CD4-positive, alpha-beta T cell (primary cell): ENCODE results near the gene SHISA3. TPM values are rescaled to one million over a fixed set of nuclear protein-coding genes. Genes with fewer than 3 reads are reported as not detected.

ENCODE experiments used
- ATAC-seq: fragments of 200-7000 bp; cut with Tn5 transposase; one replicate; pipeline ENCODE4 v1.10.0; 2022; ENCODE audit warnings: mild to moderate bottlenecking; ENCODE audit not compliant: poor library complexity
- CTCF ChIA-PET: fragments of 350-600 bp; sonication (Branson Sonifier 250); formaldehyde crosslinking; loops from one replicate; lab custom pipeline; 2021; ENCODE audit warnings: antibody characterized with exemption, inconsistent platforms; lab: Charles Lee
- POLR2A ChIA-PET: fragments of 350-600 bp; sonication (Branson Sonifier 250); formaldehyde crosslinking; loops from one replicate; lab custom pipeline; 2021; ENCODE audit warnings: antibody characterized with exemption, inconsistent platforms; lab: Charles Lee
- DNase-seq, 14 experiments: peaks; one replicate each; pipeline ENCODE4 v3.0.0-alpha.2; 2013 to 2020; ENCODE audit warnings: mixed read lengths in 2 of 14
- H3K27ac ChIP-seq, 2 donors: one replicate each; pipeline versions ENCODE4 v1.5.1 to v1.7.0; 2013; ENCODE audit warnings: low read length in 2 of 2, low read depth in 1 of 2, mild to moderate bottlenecking in 1 of 2
- H3K27me3 ChIP-seq, 2 experiments: 1 replicate in 1 of 2; 2 replicates in 1 of 2; pipeline versions ENCODE4 v1.6.1 to v1.7.0; 2013; ENCODE audit warnings: low read length in 2 of 2, control low read depth in 1 of 2, mild to moderate bottlenecking in 1 of 2, moderate library complexity in 1 of 2; ENCODE audit not compliant: insufficient read depth in 2 of 2, control insufficient read depth in 1 of 2
- H3K36me3 ChIP-seq: one replicate; pipeline ENCODE4 v1.6.1; 2013; ENCODE audit warnings: low read length, control low read depth; ENCODE audit not compliant: insufficient read depth
- H3K4me1 ChIP-seq: one replicate; pipeline ENCODE4 v1.6.1; 2013; ENCODE audit warnings: low read length, control low read depth; ENCODE audit not compliant: insufficient read depth
- H3K4me3 ChIP-seq: one replicate; pipeline ENCODE4 v1.5.1; 2013; ENCODE audit warnings: mild to moderate bottlenecking, low read length, moderate library complexity
- H3K9me3 ChIP-seq, 2 experiments: 1 replicate in 1 of 2; 2 replicates in 1 of 2; pipeline versions ENCODE4 v1.6.1 to v1.7.0; 2013; ENCODE audit warnings: low read length in 2 of 2, mild to moderate bottlenecking in 2 of 2, control low read depth in 1 of 2, moderate library complexity in 1 of 2; ENCODE audit not compliant: control insufficient read depth in 1 of 2, insufficient read depth in 1 of 2
- H3K27ac Mint-ChIP-seq: one replicate; pipeline ENCODE4 v1.8.0; 2020; ENCODE audit warnings: mixed read lengths
- H3K27me3 Mint-ChIP-seq: one replicate; pipeline ENCODE4 v1.8.0; 2021; ENCODE audit warnings: mixed read lengths
- H3K36me3 Mint-ChIP-seq: one replicate; pipeline ENCODE4 v1.8.0; 2021; ENCODE audit warnings: low read depth, mixed read lengths
- H3K4me1 Mint-ChIP-seq: one replicate; pipeline ENCODE4 v1.8.0; 2021; ENCODE audit warnings: low read depth, mixed read lengths
- H3K4me3 Mint-ChIP-seq: one replicate; pipeline ENCODE4 v1.8.0; 2020; ENCODE audit warnings: mild to moderate bottlenecking, mixed read lengths
- H3K9me3 Mint-ChIP-seq: one replicate; pipeline ENCODE4 v1.8.0; 2020; ENCODE audit warnings: mixed read lengths
- intact Hi-C, 2 experiments: fragments of 100-400 bp; cut with DNase I in 1 of 2; cut with micrococcal nuclease in 1 of 2; formaldehyde crosslinking; loops; one replicate each; pipeline versions ENCODE4 v1.15.1 to v1.9.0; 2023 to 2025; cut with DNase I, micrococcal nuclease
- total RNA-seq, 174 experiments: library from RNA in 2 of 174; stranded (reverse) in 2 of 174; gene quantifications; one replicate each; pipeline ENCODE4 v1.2.3 and lab custom pipeline; 2021 to 2026
- TF ChIP-seq, protein P1 (sequence below): fragments of 200-600 bp; IDR thresholded peaks from one replicate; pipeline ENCODE4 v1.8.0; 2022; ENCODE audit warnings: antibody characterized with exemption, mild to moderate bottlenecking

Gene SHISA3
- total RNA-seq, 2 experiments from 2014 or later: not detected

DNA sequence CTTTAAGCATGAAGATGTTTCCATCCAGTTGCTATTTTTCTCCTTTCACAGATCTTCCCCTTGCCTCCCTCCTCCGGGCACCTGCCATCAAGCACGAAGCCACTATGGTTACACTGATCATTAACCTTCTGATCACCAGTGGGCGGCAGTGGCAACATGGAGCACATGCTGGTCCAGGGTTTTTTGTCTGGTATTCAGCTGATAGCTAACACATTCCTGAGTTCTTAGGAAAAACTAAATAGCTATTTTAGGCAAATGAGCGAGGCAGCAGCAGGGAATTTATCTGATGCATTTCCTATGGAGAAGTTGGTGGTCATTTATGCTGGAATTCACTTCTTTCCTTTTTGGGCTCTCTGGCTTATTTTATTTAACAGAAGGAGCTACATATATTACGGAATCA, 22.9 kb downstream of the SHISA3 start:
- Mint-ChIP-seq H3K4me1 (no peaks in the 10 kb centered on the region), H3K4me3 (no peak overlapping the region)

GRCh38 chr4:42425146-42426065, 28.1 kb downstream of the SHISA3 start:
- TF ChIP-seq, protein P1, sequence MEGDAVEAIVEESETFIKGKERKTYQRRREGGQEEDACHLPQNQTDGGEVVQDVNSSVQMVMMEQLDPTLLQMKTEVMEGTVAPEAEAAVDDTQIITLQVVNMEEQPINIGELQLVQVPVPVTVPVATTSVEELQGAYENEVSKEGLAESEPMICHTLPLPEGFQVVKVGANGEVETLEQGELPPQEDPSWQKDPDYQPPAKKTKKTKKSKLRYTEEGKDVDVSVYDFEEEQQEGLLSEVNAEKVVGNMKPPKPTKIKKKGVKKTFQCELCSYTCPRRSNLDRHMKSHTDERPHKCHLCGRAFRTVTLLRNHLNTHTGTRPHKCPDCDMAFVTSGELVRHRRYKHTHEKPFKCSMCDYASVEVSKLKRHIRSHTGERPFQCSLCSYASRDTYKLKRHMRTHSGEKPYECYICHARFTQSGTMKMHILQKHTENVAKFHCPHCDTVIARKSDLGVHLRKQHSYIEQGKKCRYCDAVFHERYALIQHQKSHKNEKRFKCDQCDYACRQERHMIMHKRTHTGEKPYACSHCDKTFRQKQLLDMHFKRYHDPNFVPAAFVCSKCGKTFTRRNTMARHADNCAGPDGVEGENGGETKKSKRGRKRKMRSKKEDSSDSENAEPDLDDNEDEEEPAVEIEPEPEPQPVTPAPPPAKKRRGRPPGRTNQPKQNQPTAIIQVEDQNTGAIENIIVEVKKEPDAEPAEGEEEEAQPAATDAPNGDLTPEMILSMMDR: no peak
- Histone ChIP-seq H3K27me3 (no peaks in the 10 kb centered on the region), H3K4me3 (no peak overlapping the region), H3K4me1 (no peaks in the 10 kb centered on the region), H3K36me3 (peaks cover 26% of the 10 kb centered on the region), H3K27ac (no peak overlapping the region), H3K9me3 (no peaks in the 10 kb centered on the region)
- H3K4me3 Mint-ChIP-seq: no peak overlapping the region
- no peak overlapping the region for H3K27ac Mint-ChIP-seq
- ATAC-seq (no peak), DNase-seq (no peak)
- POLR2A ChIA-PET: no interaction called here
- H3K36me3 Mint-ChIP-seq: peaks cover 74% of the 10 kb centered on the region
- intact Hi-C loops: no loop called here
- H3K9me3 Mint-ChIP-seq: no peaks in the 10 kb centered on the region
- CTCF ChIA-PET: no interaction called here
- H3K27me3 Mint-ChIP-seq: no peaks in the 10 kb centered on the region
- no peaks in the 10 kb centered on the region for H3K4me1 Mint-ChIP-seq

More for the DNA sequence above, 22.9 kb downstream of the SHISA3 start:
- ChIA-PET POLR2A (no interaction called here), CTCF (no interaction called here)
- Mint-ChIP-seq H3K27ac (no peak overlapping the region), H3K36me3 (peaks cover 80% of the 10 kb centered on the region), H3K27me3 (no peaks in the 10 kb centered on the region), H3K9me3 (no peaks in the 10 kb centered on the region)
- H3K4me3 ChIP-seq: no peak overlapping the region
- H3K27ac ChIP-seq: no peak overlapping the region
- H3K27me3 ChIP-seq: no peaks in the 10 kb centered on the region
- DNase-seq (no peak), ATAC-seq (no peak)
- no peaks in the 10 kb centered on the region for H3K4me1 ChIP-seq
- H3K36me3 ChIP-seq: peaks cover 36% of the 10 kb centered on the region
- TF ChIP-seq, protein P1: no peak
- H3K9me3 ChIP-seq: no peaks in the 10 kb centered on the region
- intact Hi-C loops: no loop called here

- Mint-ChIP-seq H3K36me3 (peaks cover 69% of the 10 kb centered on the region), H3K27ac (no peak overlapping the region), H3K4me3 (no peak overlapping the region), H3K9me3 (no peaks in the 10 kb centered on the region), H3K4me1 (no peaks in the 10 kb centered on the region), H3K27me3 (no peaks in the 10 kb centered on the region)
- ChIA-PET POLR2A (no interaction called here), CTCF (no interaction called here)
- H3K4me1 ChIP-seq: no peaks in the 10 kb centered on the region
- TF ChIP-seq, protein P1: no peak
- intact Hi-C loops: no loop called here
- H3K4me3 ChIP-seq: no peak overlapping the region
- H3K9me3 ChIP-seq: no peaks in the 10 kb centered on the region
- peaks cover 12% of the 10 kb centered on the region for H3K36me3 ChIP-seq
- no peak overlapping the region for H3K27ac ChIP-seq
- H3K27me3 ChIP-seq: no peaks in the 10 kb centered on the region
- ATAC-seq: no peak
- DNase-seq: no peak
Observed at GRCh38 chr4:42428036-42428435, 30.7 kb downstream of the SHISA3 start.
